Stimulated activated CD4-positive, alpha-beta T cell treated with anti-CD3 and anti-CD28 coated beads, TNF-alpha, amount 100 ng/mL, for 24 hours (primary cell): Measurements from ENCODE around the gene AGAP1.

Source experiments
- DNase-seq, 3 experiments: peaks; one replicate each; pipeline ENCODE4 v3.0.0-alpha.2; 2020; ENCODE audit warnings: low read depth in 3 of 3

AGAP1 gene

GRCh38 chr2:235663875-235664274 is 170.0 kb downstream of the AGAP1 start:
- no peak for DNase-seq

GRCh38 chr2:235665661-235666212 is 171.9 kb downstream of the AGAP1 start:
- no peak for DNase-seq

- no peak for DNase-seq
Observed at GRCh38 chr2:235666213-235666781, 172.5 kb downstream of the AGAP1 start.

- DNase-seq, result no peak
Observed at GRCh38 chr2:235668782-235669181, 174.9 kb downstream of the AGAP1 start.

- peak in 1 of 3 experiments; percentile 38 for DNase-seq
Observed at GRCh38 chr2:235669269-235669831, 175.5 kb downstream of the AGAP1 start.

- no peak for DNase-seq
Observed at GRCh38 chr2:235669983-235670962, 176.4 kb downstream of the AGAP1 start.

GRCh38 chr2:235670974-235671787 is 177.3 kb downstream of the AGAP1 start:
- DNase-seq, result no peak

- DNase-seq, result no peak
Observed at GRCh38 chr2:235672720-235673119, 178.9 kb downstream of the AGAP1 start.

- DNase-seq, result no peak
Observed at GRCh38 chr2:235674146-235674545, 180.3 kb downstream of the AGAP1 start.

- no peak for DNase-seq
Observed at GRCh38 chr2:235674812-235675211, 181.0 kb downstream of the AGAP1 start.

- no peak for DNase-seq
Observed at GRCh38 chr2:235675678-235676535, 182.1 kb downstream of the AGAP1 start.

- no peak for DNase-seq
Observed at GRCh38 chr2:235676536-235676799, 182.6 kb downstream of the AGAP1 start.

- DNase-seq, result no peak
Observed at GRCh38 chr2:235677276-235677788, 183.5 kb downstream of the AGAP1 start.

- no peak for DNase-seq
Observed at GRCh38 chr2:235677937-235678336, 184.1 kb downstream of the AGAP1 start.

- DNase-seq, result no peak
Observed at GRCh38 chr2:235678712-235679111, 184.9 kb downstream of the AGAP1 start.

GRCh38 chr2:235679471-235679870 is 185.6 kb downstream of the AGAP1 start:
- no peak for DNase-seq

GRCh38 chr2:235685024-235685721 is 191.3 kb downstream of the AGAP1 start:
- DNase-seq, result no peak

- DNase-seq, result no peak
Observed at GRCh38 chr2:235688511-235689426, 194.9 kb downstream of the AGAP1 start.

GRCh38 chr2:235689427-235689853 is 195.6 kb downstream of the AGAP1 start:
- no peak for DNase-seq
